Mesenchymal stem cell (in vitro differentiated cells and primary cell): Measurements from ENCODE around the gene RACGAP1.

ENCODE experiments used
- DNase-seq: peaks from one replicate; pipeline ENCODE4 v3.0.0-alpha.2; 2013
- H2AFZ ChIP-seq: one replicate; pipeline ENCODE4 v1.6.1; 2013; ENCODE audit warnings: low read depth, mild to moderate bottlenecking, control low read depth, inconsistent platforms, low read length, moderate library complexity
- H2AK5ac ChIP-seq: 2 replicates; pipeline ENCODE4 v1.6.1; 2013; ENCODE audit warnings: low read length, moderate library complexity, mild to moderate bottlenecking, inconsistent platforms; ENCODE audit not compliant: severe bottlenecking
- H2BK120ac ChIP-seq: one replicate; pipeline ENCODE4 v1.6.1; 2013; ENCODE audit warnings: low read depth, mild to moderate bottlenecking, inconsistent platforms, low read length, moderate library complexity
- H2BK12ac ChIP-seq, 2 experiments: one replicate each; pipeline ENCODE4 v1.6.1; 2013; ENCODE audit warnings: inconsistent platforms in 2 of 2, low read length in 2 of 2, mild to moderate bottlenecking in 2 of 2, moderate library complexity in 2 of 2, control low read depth in 1 of 2
- H2BK15ac ChIP-seq: one replicate; pipeline ENCODE4 v1.6.1; 2013; ENCODE audit warnings: mild to moderate bottlenecking, low read depth, inconsistent platforms; ENCODE audit not compliant: poor library complexity, severe bottlenecking
- H2BK5ac ChIP-seq: 2 replicates; pipeline ENCODE4 v1.6.1; 2013; ENCODE audit warnings: low read depth, mild to moderate bottlenecking, low read length, control low read depth, inconsistent platforms; ENCODE audit not compliant: poor library complexity, severe bottlenecking
- H3K14ac ChIP-seq, 2 experiments: one replicate each; pipeline ENCODE4 v1.6.1; 2013; ENCODE audit warnings: inconsistent platforms in 2 of 2, low read length in 2 of 2, control low read depth in 1 of 2, mild to moderate bottlenecking in 1 of 2, moderate library complexity in 1 of 2
- H3K18ac ChIP-seq, 2 experiments: one replicate each; pipeline ENCODE4 v1.6.1; 2013; ENCODE audit warnings: inconsistent platforms in 2 of 2, low read length in 2 of 2, control low read depth in 1 of 2, low read depth in 1 of 2, mild to moderate bottlenecking in 1 of 2
- H3K23ac ChIP-seq, 2 experiments: one replicate each; pipeline ENCODE4 v1.6.1; 2013; ENCODE audit warnings: inconsistent platforms in 2 of 2, low read length in 2 of 2, mild to moderate bottlenecking in 2 of 2, moderate library complexity in 2 of 2, control low read depth in 1 of 2
- H3K27ac ChIP-seq: 2 replicates; pipeline ENCODE4 v1.5.1; 2013; ENCODE audit warnings: mild to moderate bottlenecking, moderate library complexity, low read length, control low read depth, inconsistent platforms; ENCODE audit not compliant: poor library complexity, severe bottlenecking
- H3K27me3 ChIP-seq, 2 experiments: 2 replicates each; pipeline versions ENCODE4 v1.6.1 to v1.7.0; 2013; ENCODE audit warnings: low read length in 2 of 2, mild to moderate bottlenecking in 2 of 2, moderate library complexity in 2 of 2, control low read depth in 1 of 2, inconsistent platforms in 1 of 2; ENCODE audit not compliant: control insufficient read depth in 1 of 2, insufficient read depth in 1 of 2
- H3K36me3 ChIP-seq, 2 experiments: 2 replicates each; pipeline versions ENCODE4 v1.6.1 to v1.7.0; 2013; ENCODE audit warnings: low read length in 2 of 2, control low read depth in 1 of 2, inconsistent platforms in 1 of 2, low read depth in 1 of 2, mild to moderate bottlenecking in 1 of 2; ENCODE audit not compliant: insufficient read depth in 2 of 2, control insufficient read depth in 1 of 2
- H3K4ac ChIP-seq, 2 experiments: one replicate each; pipeline ENCODE4 v1.6.1; 2013; ENCODE audit warnings: inconsistent platforms in 2 of 2, low read length in 2 of 2, mild to moderate bottlenecking in 2 of 2, moderate library complexity in 2 of 2, control low read depth in 1 of 2, low read depth in 1 of 2
- H3K4me1 ChIP-seq: 2 replicates; pipeline ENCODE4 v1.6.1; 2013; ENCODE audit warnings: low read depth, low read length, control low read depth; ENCODE audit not compliant: control insufficient read depth, insufficient read depth
- H3K4me2 ChIP-seq: 2 replicates; pipeline ENCODE4 v1.6.1; 2013; ENCODE audit warnings: low read length, mild to moderate bottlenecking, inconsistent platforms; ENCODE audit not compliant: poor library complexity, severe bottlenecking
- H3K4me3 ChIP-seq, 2 experiments: 2 replicates each; pipeline versions ENCODE4 v1.5.1 to v1.7.0; 2013; ENCODE audit warnings: low read length in 2 of 2, mild to moderate bottlenecking in 2 of 2, control low read depth in 1 of 2, low read depth in 1 of 2; ENCODE audit not compliant: insufficient read depth in 1 of 2
- H3K79me1 ChIP-seq: replicated peaks from 2 replicates; pipeline ENCODE4 v1.6.1; 2013; ENCODE audit warnings: mild to moderate bottlenecking, control low read depth, low read length, inconsistent platforms; ENCODE audit not compliant: poor library complexity, severe bottlenecking
- H3K9ac ChIP-seq: 2 replicates; pipeline ENCODE4 v1.7.0; 2013; ENCODE audit warnings: mild to moderate bottlenecking, low read length, moderate library complexity
- H3K9me3 ChIP-seq: 2 replicates; pipeline ENCODE4 v1.7.0; 2013; ENCODE audit warnings: mild to moderate bottlenecking, low read length; ENCODE audit not compliant: control insufficient read depth
- H4K8ac ChIP-seq: one replicate; pipeline ENCODE4 v1.6.1; 2013; ENCODE audit warnings: inconsistent platforms, mild to moderate bottlenecking, low read length, moderate library complexity
- H4K91ac ChIP-seq: one replicate; pipeline ENCODE4 v1.6.1; 2013; ENCODE audit warnings: mild to moderate bottlenecking, low read length, inconsistent platforms
- WGBS: methylation state at CpG from one replicate; pipeline ENCODE4 v1.1.7; 2013; ENCODE audit warnings: mixed read lengths; 5-methylcytosine and 5-hydroxymethylcytosine counted together

RACGAP1 gene

GRCh38 chr12:49983892-49984291 is 41.4 kb downstream of the RACGAP1 start:
- no peaks in the 10 kb centered on the region for H3K27me3 ChIP-seq
- peak overlapping the region; percentile 28 to 90 for H3K18ac ChIP-seq
- peak overlapping the region; percentile 79 for H2BK5ac ChIP-seq
- H2AFZ ChIP-seq, result peak overlapping the region; percentile 74
- no peak overlapping the region for H2BK12ac ChIP-seq
- WGBS, result under 1% methylated on average over 8 of the region's 8 CpGs
- H3K9ac ChIP-seq, result peak overlapping the region; percentile 64
- H3K23ac ChIP-seq, result no peak overlapping the region
- DNase-seq, result peak; percentile 92
- no peaks in the 10 kb centered on the region for H3K79me1 ChIP-seq
- no peak overlapping the region for H2BK120ac ChIP-seq
- peaks cover 0 to 4% of the 10 kb centered on the region in 2 experiments for H3K36me3 ChIP-seq
- peak overlapping the region; percentile 93 for H3K27ac ChIP-seq
- H3K4me2 ChIP-seq, result peak overlapping the region; percentile 38
- H4K8ac ChIP-seq, result peak overlapping the region; percentile 66
- no peak overlapping the region for H2BK15ac ChIP-seq
- no peak overlapping the region for H4K91ac ChIP-seq
- H2AK5ac ChIP-seq, result peak overlapping the region; percentile 94
- H3K4ac ChIP-seq, result peak overlapping the region in 1 of 2 experiments; percentile 90
- peaks cover 29% of the 10 kb centered on the region for H3K4me1 ChIP-seq
- H3K4me3 ChIP-seq, result peak overlapping the region in 1 of 2 experiments; percentile 45
- no peak overlapping the region for H3K14ac ChIP-seq
- no peaks in the 10 kb centered on the region for H3K9me3 ChIP-seq

- DNase-seq, result no peak
Observed at GRCh38 chr12:49982246-49983087, 42.8 kb downstream of the RACGAP1 start.

GRCh38 chr12:49980501-49981349 is 44.6 kb downstream of the RACGAP1 start:
- H3K4ac ChIP-seq, result no peak overlapping the region
- H3K9ac ChIP-seq, result no peak overlapping the region
- H3K27ac ChIP-seq, result peak overlapping the region; percentile 72
- no peak overlapping the region for H3K23ac ChIP-seq
- H3K27me3 ChIP-seq, result peaks cover 0 to 5% of the 10 kb centered on the region in 2 experiments
- peak overlapping the region; percentile 0 for H2BK15ac ChIP-seq
- peaks cover 27% of the 10 kb centered on the region for H3K4me1 ChIP-seq
- no peaks in the 10 kb centered on the region for H3K79me1 ChIP-seq
- no peak overlapping the region for H3K18ac ChIP-seq
- DNase-seq, result no peak
- peak overlapping the region; percentile 72 for H2AK5ac ChIP-seq
- no peak overlapping the region for H4K91ac ChIP-seq
- H2AFZ ChIP-seq, result no peak overlapping the region
- H3K4me3 ChIP-seq, result no peak overlapping the region
- H3K14ac ChIP-seq, result no peak overlapping the region
- H4K8ac ChIP-seq, result no peak overlapping the region
- H2BK120ac ChIP-seq, result no peak overlapping the region
- H2BK5ac ChIP-seq, result no peak overlapping the region
- no peak overlapping the region for H2BK12ac ChIP-seq
- H3K9me3 ChIP-seq, result no peaks in the 10 kb centered on the region
- WGBS, result 70% methylated on average over 10 of the region's 10 CpGs
- H3K4me2 ChIP-seq, result no peak overlapping the region
- no peaks in the 10 kb centered on the region for H3K36me3 ChIP-seq

More at GRCh38 chr12:49982246-49983087, 42.8 kb downstream of the RACGAP1 start:
- WGBS, result 98% methylated on average over 7 of the region's 7 CpGs
- no peak overlapping the region for H3K4me2 ChIP-seq
- H4K91ac ChIP-seq, result no peak overlapping the region
- peak overlapping the region; percentile 34 for H2AK5ac ChIP-seq
- no peak overlapping the region for H3K14ac ChIP-seq
- H3K4ac ChIP-seq, result no peak overlapping the region
- H3K27ac ChIP-seq, result peak overlapping the region; percentile 72
- H2BK5ac ChIP-seq, result peak overlapping the region; percentile 2
- H3K18ac ChIP-seq, result no peak overlapping the region
- no peak overlapping the region for H2BK120ac ChIP-seq
- H3K79me1 ChIP-seq, result no peaks in the 10 kb centered on the region
- no peak overlapping the region for H2AFZ ChIP-seq
- no peaks in the 10 kb centered on the region for H3K9me3 ChIP-seq
- no peak overlapping the region for H2BK15ac ChIP-seq
- peaks cover 29% of the 10 kb centered on the region for H3K4me1 ChIP-seq
- no peak overlapping the region for H3K4me3 ChIP-seq
- H3K23ac ChIP-seq, result no peak overlapping the region
- H3K27me3 ChIP-seq, result no peaks in the 10 kb centered on the region
- H3K36me3 ChIP-seq, result no peaks in the 10 kb centered on the region
- H4K8ac ChIP-seq, result no peak overlapping the region
- H2BK12ac ChIP-seq, result peak overlapping the region in 1 of 2 experiments; percentile 37
- no peak overlapping the region for H3K9ac ChIP-seq

GRCh38 chr12:49979791-49980190 is 45.5 kb downstream of the RACGAP1 start:
- no peak overlapping the region for H3K4me2 ChIP-seq
- H2AK5ac ChIP-seq, result no peak overlapping the region
- H3K4me3 ChIP-seq, result no peak overlapping the region
- H2BK120ac ChIP-seq, result no peak overlapping the region
- DNase-seq, result no peak
- H3K27ac ChIP-seq, result no peak overlapping the region
- no peaks in the 10 kb centered on the region for H3K9me3 ChIP-seq
- 100% methylated on average over 2 of the region's 3 CpGs for WGBS
- no peak overlapping the region for H2AFZ ChIP-seq
- no peak overlapping the region for H3K9ac ChIP-seq
- H2BK5ac ChIP-seq, result no peak overlapping the region
- no peak overlapping the region for H3K14ac ChIP-seq
- no peak overlapping the region for H4K91ac ChIP-seq
- H3K23ac ChIP-seq, result no peak overlapping the region
- no peak overlapping the region for H3K4ac ChIP-seq
- no peak overlapping the region for H4K8ac ChIP-seq
- H2BK15ac ChIP-seq, result no peak overlapping the region
- peaks cover 0 to 8% of the 10 kb centered on the region in 2 experiments for H3K27me3 ChIP-seq
- no peak overlapping the region for H3K18ac ChIP-seq
- H3K36me3 ChIP-seq, result no peaks in the 10 kb centered on the region
- no peaks in the 10 kb centered on the region for H3K79me1 ChIP-seq
- peaks cover 25% of the 10 kb centered on the region for H3K4me1 ChIP-seq
- no peak overlapping the region for H2BK12ac ChIP-seq
